Measurements from ENCODE around the gene MPHOSPH10.
"Not testable (repeated sequence)": the region's sequence is repeated elsewhere in the genome, so short reads cannot be mapped to it uniquely, and the experiment has no call there.

The MPHOSPH10 gene

GRCh38 chr2:71143782-71144181 is 13.3 kb downstream of the MPHOSPH10 start:
- no peak for ATAC-seq
- H3K4me3 Mint-ChIP-seq, result no peak overlapping the region
- DNase-seq, result no peak
- peak overlapping the region in 1 of 2 donors; percentile 51 for H3K27ac Mint-ChIP-seq
- no peaks in the 10 kb centered on the region for H3K4me1 Mint-ChIP-seq
- no peaks in the 10 kb centered on the region for H3K27me3 Mint-ChIP-seq
- H3K9me3 Mint-ChIP-seq, result no peaks in the 10 kb centered on the region

GRCh38 chr2:71148506-71149063 is 18.2 kb downstream of the MPHOSPH10 start:
- H3K4me3 Mint-ChIP-seq, result no peak overlapping the region
- ATAC-seq (no peak), DNase-seq (no peak)
- peak overlapping the region in 1 of 2 donors; percentile 13 for H3K27ac Mint-ChIP-seq
- H3K4me1 Mint-ChIP-seq, result no peaks in the 10 kb centered on the region
- no peaks in the 10 kb centered on the region for H3K27me3 Mint-ChIP-seq
- H3K9me3 Mint-ChIP-seq, result no peaks in the 10 kb centered on the region

GRCh38 chr2:71150082-71150816 is 19.8 kb downstream of the MPHOSPH10 start:
- Mint-ChIP-seq H3K27ac (peak overlapping the region in 1 of 2 donors; percentile 56), H3K27me3 (no peaks in the 10 kb centered on the region), H3K4me1 (no peaks in the 10 kb centered on the region), H3K9me3 (no peaks in the 10 kb centered on the region), H3K4me3 (no peak overlapping the region)
- ATAC-seq (no peak), DNase-seq (no peak)

- ATAC-seq, result peak; percentile 52
- Mint-ChIP-seq H3K4me1 (no peaks in the 10 kb centered on the region), H3K9me3 (no peaks in the 10 kb centered on the region), H3K27ac (no peak overlapping the region), H3K4me3 (no peak overlapping the region), H3K27me3 (peaks cover 7% of the 10 kb centered on the region)
- DNase-seq, result no peak
Measured at GRCh38 chr2:71151620-71152019, 21.2 kb downstream of the MPHOSPH10 start.

- Mint-ChIP-seq H3K4me3 (no peak overlapping the region), H3K27me3 (peaks cover 7% of the 10 kb centered on the region), H3K27ac (no peak overlapping the region), H3K9me3 (no peaks in the 10 kb centered on the region), H3K4me1 (peaks cover 9% of the 10 kb centered on the region)
- ATAC-seq (no peak), DNase-seq (no peak)
Measured at GRCh38 chr2:71153585-71154224, 23.3 kb downstream of the MPHOSPH10 start.

GRCh38 chr2:71154279-71154678 is 23.8 kb downstream of the MPHOSPH10 start:
- no peak for DNase-seq
- no peak for ATAC-seq
- Mint-ChIP-seq H3K4me1 (peaks cover 9% of the 10 kb centered on the region), H3K27ac (no peak overlapping the region), H3K9me3 (no peaks in the 10 kb centered on the region), H3K4me3 (no peak overlapping the region), H3K27me3 (peaks cover 7% of the 10 kb centered on the region)

GRCh38 chr2:71154798-71155197 is 24.4 kb downstream of the MPHOSPH10 start:
- Mint-ChIP-seq H3K27ac (no peak overlapping the region), H3K9me3 (no peaks in the 10 kb centered on the region), H3K27me3 (peaks cover 7% of the 10 kb centered on the region), H3K4me3 (no peak overlapping the region), H3K4me1 (peaks cover 9% of the 10 kb centered on the region)
- ATAC-seq, result peak; percentile 80
- DNase-seq, result peak in 1 of 2 donors; percentile 31

- Mint-ChIP-seq H3K27ac (peak overlapping the region in 1 of 2 donors; percentile 22), H3K4me1 (peaks cover 9% of the 10 kb centered on the region), H3K27me3 (peaks cover 7% of the 10 kb centered on the region), H3K9me3 (no peaks in the 10 kb centered on the region), H3K4me3 (no peak overlapping the region)
- ATAC-seq (no peak), DNase-seq (no peak)
Measured at GRCh38 chr2:71155846-71156245, 25.4 kb downstream of the MPHOSPH10 start.

- Mint-ChIP-seq H3K9me3 (no peaks in the 10 kb centered on the region), H3K27me3 (peaks cover 7% of the 10 kb centered on the region), H3K4me1 (peaks cover 9% of the 10 kb centered on the region), H3K4me3 (no peak overlapping the region), H3K27ac (no peak overlapping the region)
- DNase-seq (no peak), ATAC-seq (no peak)
Measured at GRCh38 chr2:71156573-71156972, 26.1 kb downstream of the MPHOSPH10 start.

- Mint-ChIP-seq H3K4me3 (no peak overlapping the region), H3K27me3 (peaks cover 7% of the 10 kb centered on the region), H3K27ac (no peak overlapping the region), H3K4me1 (peaks cover 9% of the 10 kb centered on the region), H3K9me3 (no peaks in the 10 kb centered on the region)
- ATAC-seq (peak; percentile 80), DNase-seq (peak; percentile 51 to 52)
Measured at GRCh38 chr2:71157124-71157793, 26.8 kb downstream of the MPHOSPH10 start.

GRCh38 chr2:71166812-71167211 is 36.4 kb downstream of the MPHOSPH10 start:
- no peaks in the 10 kb centered on the region for H3K4me1 Mint-ChIP-seq
- peaks cover 11% of the 10 kb centered on the region for H3K27me3 Mint-ChIP-seq
- DNase-seq, result no peak
- peak; percentile 26 for ATAC-seq
- H3K4me3 Mint-ChIP-seq, result no peak overlapping the region
- H3K9me3 Mint-ChIP-seq, result no peaks in the 10 kb centered on the region
- peak overlapping the region in 1 of 2 donors; percentile 62 for H3K27ac Mint-ChIP-seq

- Mint-ChIP-seq H3K4me3 (no peak overlapping the region), H3K27me3 (peaks cover 28% of the 10 kb centered on the region), H3K9me3 (no peaks in the 10 kb centered on the region), H3K27ac (no peak overlapping the region), H3K4me1 (peaks cover 17% of the 10 kb centered on the region)
- DNase-seq (no peak), ATAC-seq (no peak)
Measured at GRCh38 chr2:71173096-71173495, 42.7 kb downstream of the MPHOSPH10 start.

GRCh38 chr2:71174207-71174606 is 43.8 kb downstream of the MPHOSPH10 start:
- no peak overlapping the region for H3K4me3 Mint-ChIP-seq
- no peak overlapping the region for H3K27ac Mint-ChIP-seq
- no peaks in the 10 kb centered on the region for H3K9me3 Mint-ChIP-seq
- ATAC-seq, result no peak
- DNase-seq, result no peak
- peaks cover 32% of the 10 kb centered on the region for H3K27me3 Mint-ChIP-seq
- H3K4me1 Mint-ChIP-seq, result peaks cover 17% of the 10 kb centered on the region

GRCh38 chr2:71178836-71179235 is 48.4 kb downstream of the MPHOSPH10 start:
- not testable (repeated sequence) for DNase-seq, H3K27ac Mint-ChIP-seq, ATAC-seq, H3K9me3 Mint-ChIP-seq, H3K4me3 Mint-ChIP-seq
- Mint-ChIP-seq H3K27me3 (peaks cover 32% of the 10 kb centered on the region), H3K4me1 (peaks cover 12% of the 10 kb centered on the region)

- ATAC-seq (no peak), DNase-seq (no peak)
- H3K9me3 Mint-ChIP-seq, result no peaks in the 10 kb centered on the region
- H3K4me3 Mint-ChIP-seq, result no peak overlapping the region
- H3K27me3 Mint-ChIP-seq, result peaks cover 21% of the 10 kb centered on the region
- H3K27ac Mint-ChIP-seq, result no peak overlapping the region
- H3K4me1 Mint-ChIP-seq, result peaks cover 5% of the 10 kb centered on the region
Measured at GRCh38 chr2:71181316-71181715, 50.9 kb downstream of the MPHOSPH10 start.

All from stimulated activated naive CD8-positive, alpha-beta T cell treated with anti-CD3 and anti-CD28 coated beads, Interleukin-15, amount 100 ng/mL, for 72 hours (primary cell).